Spinal cord (tissue), 10 donors: Measurements from ENCODE around the gene TSPAN18. TPM values are rescaled to one million over a fixed set of nuclear protein-coding genes. Genes with fewer than 3 reads are reported as not detected.

ENCODE experiments used
- DNase-seq, 6 donors: peaks; one replicate each; pipeline versions ENCODE4 v3.0.0 to v3.0.0-alpha.2; 2013 to 2015; ENCODE audit warnings: low spot score in 6 of 6, low read depth in 4 of 6
- H3K27ac ChIP-seq: one replicate; pipeline ENCODE4 v1.5.1; 2013; ENCODE audit warnings: low read depth, low read length, control low read depth
- H3K27me3 ChIP-seq: one replicate; pipeline ENCODE4 v1.6.1; 2013; ENCODE audit warnings: low read length; ENCODE audit not compliant: control insufficient read depth, insufficient read depth
- H3K36me3 ChIP-seq: one replicate; pipeline ENCODE4 v1.6.1; 2013; ENCODE audit warnings: low read length; ENCODE audit not compliant: control insufficient read depth, insufficient read depth
- H3K4me1 ChIP-seq: one replicate; pipeline ENCODE4 v1.6.1; 2013; ENCODE audit warnings: low read length; ENCODE audit not compliant: control insufficient read depth, insufficient read depth
- H3K4me3 ChIP-seq: one replicate; pipeline ENCODE4 v1.5.1; 2013; ENCODE audit warnings: low read depth, low read length, control low read depth
- H3K9me3 ChIP-seq: one replicate; pipeline ENCODE4 v1.6.1; 2013; ENCODE audit warnings: low read length; ENCODE audit not compliant: control insufficient read depth, insufficient read depth
- WGBS: methylation state at CpG from one replicate; pipeline ENCODE4 v1.1.5; 2013; ENCODE audit warnings: missing lambda C conversion rate; ENCODE audit not compliant: insufficient coverage; 5-methylcytosine and 5-hydroxymethylcytosine counted together
- polyA plus RNA-seq, 2 donors: library from polyadenylated mRNA; unstranded; fragments of 120-200 nt; gene quantifications; one replicate each; pipeline ENCODE4 v1.2.1, GENCODE V29; 2013; ENCODE audit not compliant: insufficient read length in 2 of 2
- total RNA-seq, 2 donors: library from RNA; depleted of rRNA in 1 of 2; stranded (reverse); fragments of 120-200 nt in 1 of 2; fragments of >200 nt in 1 of 2; gene quantifications; one replicate each; pipeline versions ENCODE4 v1.2.3 to v1.2.4, GENCODE V29; 2013 to 2014
- donor health status: healthy.

Gene TSPAN18
- total and polyA plus RNA-seq, 4 donors, result 23.3 to 87.2 (median 60.9) TPM

DNA sequence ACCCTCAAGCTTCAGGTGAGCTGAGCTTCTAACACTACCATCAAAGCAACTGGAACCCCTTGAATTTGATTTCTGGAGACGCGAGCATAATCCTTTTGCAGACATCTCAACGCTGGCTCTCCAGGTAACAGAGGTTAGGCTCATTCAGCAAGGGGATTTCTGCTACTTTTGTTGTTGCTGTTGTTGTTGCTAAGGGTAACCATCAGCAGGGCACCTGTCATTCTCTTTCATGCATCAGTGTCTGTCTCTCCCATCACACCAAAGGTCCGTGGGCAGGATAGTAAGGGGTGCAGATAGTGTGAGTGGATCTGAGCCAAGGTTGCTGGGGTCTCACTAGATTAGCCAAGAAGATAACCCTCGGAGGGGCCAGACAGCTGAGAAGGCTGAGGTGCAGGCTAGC lies 133.6 kb downstream of the TSPAN18 start:
- H3K36me3 ChIP-seq, result peaks cover 12% of the 10 kb centered on the region
- H3K4me3 ChIP-seq, result no peak overlapping the region
- H3K4me1 ChIP-seq, result peaks cover 40% of the 10 kb centered on the region
- no peaks in the 10 kb centered on the region for H3K27me3 ChIP-seq
- no peak overlapping the region for H3K27ac ChIP-seq
- H3K9me3 ChIP-seq, result no peaks in the 10 kb centered on the region
- 75% methylated on average over 1 of the region's 5 CpGs for WGBS
- no peak for DNase-seq

DNA sequence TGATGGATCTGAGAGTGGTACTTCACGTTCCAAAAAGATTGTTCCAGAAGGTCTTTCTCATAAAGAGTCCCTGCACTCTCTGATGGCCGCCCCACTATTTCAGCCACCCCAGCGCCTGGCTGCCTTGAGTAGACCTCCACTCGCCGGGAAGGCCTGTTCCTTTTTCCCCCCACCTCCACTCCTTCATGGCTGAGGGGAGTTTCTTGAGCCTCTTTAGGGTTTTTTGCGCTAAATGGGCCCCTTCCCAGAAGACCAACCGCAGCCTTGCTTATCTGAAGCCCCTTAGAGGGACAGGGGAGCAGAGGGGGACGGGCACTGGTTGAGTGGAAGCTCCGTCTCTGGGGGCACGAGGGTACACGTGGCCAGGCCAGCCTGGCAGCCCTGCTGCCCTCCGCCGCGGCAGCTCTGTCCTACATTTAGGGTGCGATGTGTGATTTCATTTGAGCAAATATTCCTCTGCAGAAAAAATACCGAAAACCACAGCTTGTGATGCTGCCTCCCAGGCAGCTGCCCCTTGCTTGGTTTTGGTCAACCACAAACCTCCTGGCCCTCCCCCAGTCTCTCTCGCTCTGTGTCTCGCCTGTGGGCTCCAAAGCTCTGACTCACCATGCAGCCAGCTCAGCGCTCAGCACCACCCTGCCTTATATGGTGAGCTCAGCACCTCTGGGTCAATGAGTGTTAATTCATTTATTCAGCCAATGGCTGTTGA lies 135.2 kb downstream of the TSPAN18 start:
- H3K9me3 ChIP-seq, result no peaks in the 10 kb centered on the region
- no peak overlapping the region for H3K4me3 ChIP-seq
- H3K27ac ChIP-seq, result peak overlapping the region; percentile 64
- peaks cover 53% of the 10 kb centered on the region for H3K4me1 ChIP-seq
- no peaks in the 10 kb centered on the region for H3K27me3 ChIP-seq
- peaks cover 12% of the 10 kb centered on the region for H3K36me3 ChIP-seq
- DNase-seq, result no peak
- WGBS, result 85% methylated on average over 7 of the region's 19 CpGs

DNA sequence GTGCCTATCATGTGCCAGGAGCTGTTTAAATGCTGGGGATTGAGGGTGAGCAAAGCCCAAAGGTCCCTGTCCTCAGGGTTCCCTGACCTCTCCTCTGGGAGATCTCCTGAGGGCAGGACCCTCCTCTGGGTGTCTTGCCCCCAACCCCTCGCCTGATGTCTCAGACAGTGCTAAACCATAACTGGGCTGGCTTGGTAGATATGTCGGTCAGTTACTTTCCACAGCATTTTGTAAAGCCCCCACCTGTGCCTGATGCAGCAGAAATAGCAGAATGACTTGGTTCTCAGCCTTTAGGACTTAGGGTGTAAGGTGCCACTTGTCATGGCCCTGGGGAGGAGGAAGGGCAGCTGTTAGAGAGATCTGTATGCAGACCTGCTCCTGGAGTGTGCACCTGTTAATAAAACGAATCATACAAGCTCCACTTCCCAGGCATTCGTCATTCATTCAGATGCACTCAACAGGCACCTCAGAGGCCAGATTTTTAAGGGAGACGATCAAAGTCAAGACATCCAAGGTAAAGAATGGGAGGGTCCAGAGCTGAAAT lies 135.9 kb downstream of the TSPAN18 start:
- 100% methylated on average over 1 of the region's 5 CpGs for WGBS
- Histone ChIP-seq H3K9me3 (no peaks in the 10 kb centered on the region), H3K27me3 (no peaks in the 10 kb centered on the region), H3K27ac (no peak overlapping the region), H3K4me3 (no peak overlapping the region), H3K4me1 (peaks cover 57% of the 10 kb centered on the region), H3K36me3 (peaks cover 12% of the 10 kb centered on the region)
- no peak for DNase-seq

DNA sequence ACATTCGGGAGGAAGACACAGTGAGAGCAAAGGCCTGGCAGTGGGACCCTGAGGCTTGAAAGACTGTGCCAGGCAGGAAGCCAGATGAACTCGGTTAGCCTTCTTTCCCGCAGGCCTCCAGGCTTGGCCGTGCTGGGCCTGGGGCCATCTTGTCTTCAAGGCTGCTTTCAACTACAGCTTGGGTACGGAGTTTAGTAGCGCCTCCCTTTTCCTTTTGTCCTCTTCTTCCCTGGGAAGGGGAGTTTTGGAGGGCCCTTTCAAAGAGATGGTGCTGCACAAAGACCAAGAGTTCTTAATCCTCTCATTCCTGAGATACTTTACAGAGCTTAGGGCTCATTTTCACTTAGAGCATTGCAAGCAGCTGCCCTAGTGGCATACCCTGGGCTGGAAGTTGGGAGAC lies 136.5 kb downstream of the TSPAN18 start:
- Histone ChIP-seq H3K36me3 (peaks cover 12% of the 10 kb centered on the region), H3K9me3 (no peaks in the 10 kb centered on the region), H3K4me3 (no peak overlapping the region), H3K27ac (no peak overlapping the region), H3K27me3 (no peaks in the 10 kb centered on the region), H3K4me1 (peaks cover 63% of the 10 kb centered on the region)
- 40% methylated on average over 4 of the region's 6 CpGs for WGBS
- DNase-seq, result no peak

DNA sequence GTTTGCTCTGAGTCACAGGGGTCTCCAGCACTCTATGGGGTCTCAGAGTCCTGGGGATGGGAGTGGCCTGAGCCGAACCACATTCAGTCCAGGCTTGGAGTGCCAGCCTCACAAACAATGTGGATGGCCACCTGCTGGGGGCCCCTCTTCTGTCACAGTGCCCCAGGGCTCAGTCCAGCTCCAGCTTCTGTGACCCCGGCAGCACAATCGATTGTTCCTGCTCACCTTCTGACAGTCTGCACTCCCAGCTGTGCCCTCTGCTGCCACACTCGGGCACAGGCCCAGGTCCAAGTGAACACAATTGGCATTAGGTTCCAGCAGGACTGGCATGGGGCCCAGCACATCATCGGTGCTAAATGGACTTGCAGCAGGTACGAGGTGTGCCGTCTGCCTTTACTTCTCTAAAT lies 139.1 kb downstream of the TSPAN18 start:
- no peak overlapping the region for H3K27ac ChIP-seq

DNA sequence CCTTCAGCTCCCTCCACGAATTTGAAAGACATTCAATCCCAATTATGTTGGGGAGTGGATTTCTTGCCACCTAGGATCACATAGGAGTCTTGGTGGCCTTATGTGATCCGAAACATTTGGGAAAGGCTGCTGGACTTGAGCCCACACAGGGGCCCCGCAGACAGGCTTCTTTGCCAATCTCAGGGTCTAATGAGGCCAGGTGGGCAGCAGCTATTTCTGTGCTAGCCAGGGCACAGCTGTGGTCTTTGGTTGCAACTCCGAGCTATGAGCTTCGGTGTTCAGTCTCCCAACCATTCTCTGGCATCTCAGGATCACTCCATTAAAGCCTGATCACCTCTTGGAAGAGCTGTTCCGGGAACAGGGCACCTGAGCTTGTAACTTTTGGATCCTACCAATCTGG lies 139.5 kb downstream of the TSPAN18 start:
- WGBS, result 68% methylated on average over 5 of the region's 6 CpGs
- no peak for DNase-seq

More for the DNA sequence above, 139.1 kb downstream of the TSPAN18 start:
- Histone ChIP-seq H3K36me3 (peaks cover 8% of the 10 kb centered on the region), H3K4me3 (no peak overlapping the region), H3K9me3 (no peaks in the 10 kb centered on the region), H3K27me3 (no peaks in the 10 kb centered on the region), H3K4me1 (peaks cover 49% of the 10 kb centered on the region)
- 27% methylated on average over 5 of the region's 7 CpGs for WGBS
- DNase-seq, result peak in 1 of 6 donors; percentile 55

DNA sequence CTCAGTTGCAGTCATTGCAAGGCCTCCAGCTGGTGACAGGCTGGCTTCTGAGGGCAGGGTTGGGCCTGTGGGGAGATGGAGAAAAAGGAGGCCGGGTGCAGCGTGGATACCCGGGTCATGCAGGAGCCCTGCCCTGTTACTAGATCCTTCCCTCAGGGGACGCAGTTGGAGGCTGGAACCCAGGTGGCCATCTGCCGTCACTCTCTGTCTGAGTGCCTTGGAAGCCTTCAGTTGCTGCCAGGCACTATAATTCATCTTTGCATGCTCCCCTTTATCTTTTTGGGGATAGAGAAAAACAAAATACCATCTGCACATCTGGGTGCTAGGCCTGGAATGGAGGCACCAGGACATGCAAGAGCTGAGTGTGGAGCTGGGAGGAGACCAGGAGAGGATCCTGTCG lies 141.3 kb downstream of the TSPAN18 start:
- Histone ChIP-seq H3K4me1 (peaks cover 40% of the 10 kb centered on the region), H3K27me3 (no peaks in the 10 kb centered on the region), H3K27ac (no peak overlapping the region), H3K36me3 (no peaks in the 10 kb centered on the region), H3K4me3 (no peak overlapping the region), H3K9me3 (no peaks in the 10 kb centered on the region)
- DNase-seq, result no peak
- WGBS, result 73% methylated on average over 4 of the region's 6 CpGs

More for the DNA sequence above, 139.5 kb downstream of the TSPAN18 start:
- no peaks in the 10 kb centered on the region for H3K27me3 ChIP-seq
- H3K36me3 ChIP-seq, result peaks cover 5% of the 10 kb centered on the region
- no peak overlapping the region for H3K4me3 ChIP-seq
- no peak overlapping the region for H3K27ac ChIP-seq
- H3K4me1 ChIP-seq, result peaks cover 49% of the 10 kb centered on the region
- H3K9me3 ChIP-seq, result no peaks in the 10 kb centered on the region

DNA sequence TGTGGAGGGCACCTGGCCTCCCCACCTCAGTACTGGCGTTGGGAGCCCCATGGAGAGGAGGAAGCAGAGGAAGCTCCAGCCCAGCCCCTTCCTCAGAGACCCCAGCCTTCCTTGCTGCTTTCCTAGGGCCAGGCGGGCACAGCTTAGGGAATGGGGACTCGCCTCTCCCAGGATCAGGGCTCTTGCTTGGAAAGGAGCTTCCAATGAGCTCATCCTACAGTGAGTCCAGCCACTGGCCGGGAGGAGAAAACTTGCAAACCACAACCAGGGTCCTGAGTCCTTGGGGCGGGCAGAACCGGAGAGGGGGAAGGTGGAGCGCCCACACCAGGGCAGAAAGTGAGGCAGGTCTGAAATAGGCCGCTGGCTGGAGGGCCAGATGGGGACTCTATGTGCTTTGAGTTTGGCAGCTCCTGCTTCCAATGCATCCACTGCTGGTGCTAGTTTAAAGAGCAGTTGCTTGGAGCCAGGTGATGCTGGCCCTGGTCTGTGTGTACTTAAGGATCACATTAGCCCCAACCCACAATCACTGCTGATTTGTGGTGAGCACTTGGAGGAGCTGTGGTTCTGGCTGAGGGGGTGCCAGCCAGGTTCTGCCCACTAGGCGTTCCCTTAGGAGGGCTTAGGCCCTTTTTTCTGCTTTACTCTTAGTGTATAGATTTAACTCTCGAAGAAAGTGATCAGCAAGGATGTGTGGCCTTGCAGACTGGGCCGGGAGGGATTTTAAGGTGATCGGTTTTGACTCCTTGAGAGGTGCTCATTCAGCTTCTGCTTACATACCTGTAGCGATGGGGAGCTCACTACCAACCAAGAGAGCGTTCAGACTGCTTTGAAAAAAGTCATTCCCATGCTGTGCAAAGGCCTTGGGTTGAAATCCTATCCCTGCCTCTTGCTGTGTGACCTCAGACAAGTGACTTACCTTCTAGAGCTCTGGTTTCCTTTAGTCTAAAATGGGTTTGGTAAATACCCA lies 142.0 kb downstream of the TSPAN18 start:
- H3K9me3 ChIP-seq, result no peaks in the 10 kb centered on the region
- H3K36me3 ChIP-seq, result no peaks in the 10 kb centered on the region
- H3K27ac ChIP-seq, result no peak overlapping the region
- WGBS, result 93% methylated on average over 10 of the region's 14 CpGs
- H3K4me3 ChIP-seq, result no peak overlapping the region
- no peaks in the 10 kb centered on the region for H3K27me3 ChIP-seq
- DNase-seq, result no peak
- peaks cover 44% of the 10 kb centered on the region for H3K4me1 ChIP-seq

DNA sequence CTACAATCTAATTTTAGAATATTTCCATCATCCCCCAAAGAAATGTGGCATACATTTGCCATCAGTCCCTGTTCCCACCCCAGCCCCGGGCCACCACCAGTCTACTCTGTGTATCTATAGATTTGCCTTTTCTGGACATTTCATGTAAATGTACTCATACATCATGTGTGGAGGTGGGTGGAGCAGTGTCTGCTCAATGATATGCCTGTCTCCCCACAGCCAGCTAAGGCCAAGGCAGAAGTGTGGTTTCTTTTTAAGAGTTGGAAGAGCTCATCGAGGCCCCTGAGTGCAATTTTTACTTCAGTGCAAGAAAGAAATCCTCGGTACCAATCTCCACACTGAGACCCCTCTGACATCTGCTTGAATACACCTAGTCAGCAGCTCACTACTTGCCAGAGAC lies 143.4 kb downstream of the TSPAN18 start:
- DNase-seq, result no peak
- Histone ChIP-seq H3K27ac (no peak overlapping the region), H3K4me3 (no peak overlapping the region), H3K36me3 (no peaks in the 10 kb centered on the region), H3K27me3 (no peaks in the 10 kb centered on the region), H3K9me3 (no peaks in the 10 kb centered on the region), H3K4me1 (peaks cover 54% of the 10 kb centered on the region)
- 44% methylated on average over 2 of the region's 3 CpGs for WGBS
